Dedifferentiated amniotic fluid mesenchymal stem cell (primary cell): Measurements from ENCODE around the gene PVRIG.
"Not testable (repeated sequence)": the region's sequence is repeated elsewhere in the genome, so short reads cannot be mapped to it uniquely, and the experiment has no call there.

Experiments
- DNase-seq: peaks from one replicate; pipeline ENCODE4 v3.0.0-alpha.2; 2016; ENCODE audit errors: extremely low spot score

Gene PVRIG

GRCh38 chr7:100234660-100235317, 15.0 kb downstream of the PVRIG start:
- not testable (repeated sequence) for DNase-seq

GRCh38 chr7:100239975-100240374, 20.2 kb downstream of the PVRIG start:
- not testable (repeated sequence) for DNase-seq

GRCh38 chr7:100243385-100243784, 23.6 kb downstream of the PVRIG start:
- DNase-seq, result not testable (repeated sequence)

GRCh38 chr7:100244988-100245605, 25.3 kb downstream of the PVRIG start:
- DNase-seq, result not testable (repeated sequence)

GRCh38 chr7:100246121-100246864, 26.5 kb downstream of the PVRIG start:
- DNase-seq, result not testable (repeated sequence)

- not testable (repeated sequence) for DNase-seq
Observed at GRCh38 chr7:100246865-100247137, 27.1 kb downstream of the PVRIG start.

- peak; percentile 66 for DNase-seq
Observed at GRCh38 chr7:100247152-100247757, 27.5 kb downstream of the PVRIG start.

- DNase-seq, result no peak
Observed at GRCh38 chr7:100248483-100248882, 28.7 kb downstream of the PVRIG start.

- DNase-seq, result no peak
Observed at GRCh38 chr7:100257017-100257416, 37.3 kb downstream of the PVRIG start.

- DNase-seq, result not testable (repeated sequence)
Observed at GRCh38 chr7:100259984-100260383, 40.2 kb downstream of the PVRIG start.

GRCh38 chr7:100262896-100263295, 43.1 kb downstream of the PVRIG start:
- DNase-seq, result not testable (repeated sequence)

GRCh38 chr7:100264223-100264622, 44.5 kb downstream of the PVRIG start:
- DNase-seq, result not testable (repeated sequence)

- not testable (repeated sequence) for DNase-seq
Observed at GRCh38 chr7:100264669-100265165, 45.0 kb downstream of the PVRIG start.

GRCh38 chr7:100265851-100266250, 46.1 kb downstream of the PVRIG start:
- DNase-seq, result not testable (repeated sequence)

- DNase-seq, result no peak
Observed at GRCh38 chr7:100266576-100267354, 47.0 kb downstream of the PVRIG start.

GRCh38 chr7:100267648-100268047, 47.9 kb downstream of the PVRIG start:
- no peak for DNase-seq

GRCh38 chr7:100268882-100269281, 49.1 kb downstream of the PVRIG start:
- DNase-seq, result not testable (repeated sequence)

- DNase-seq, result not testable (repeated sequence)
Observed at GRCh38 chr7:100269306-100270045, 49.7 kb downstream of the PVRIG start.

- DNase-seq, result not testable (repeated sequence)
Observed at GRCh38 chr7:100270046-100270918, 50.5 kb downstream of the PVRIG start.
